ENCODE measurements around the gene CATSPERZ. TPM values are rescaled to one million over a fixed set of nuclear protein-coding genes. Genes with fewer than 3 reads are reported as not detected.

Gene CATSPERZ
- total RNA-seq, 1 donor from 2014 or later, result not detected

GRCh38 chr11:64259533-64260067, 40.6 kb upstream of the CATSPERZ start:
- peaks cover 38% of the 10 kb centered on the region for H3K36me3 Mint-ChIP-seq (ENCODE audit: low read depth)
- intact Hi-C loops (cut with micrococcal nuclease), result no loop called here
- DNase-seq, result no peak
- H3K9me3 Mint-ChIP-seq, result no peaks in the 10 kb centered on the region
- H3K4me1 Mint-ChIP-seq, result peaks cover 12% of the 10 kb centered on the region
- no peak overlapping the region for H3K27ac Mint-ChIP-seq
- H3K4me3 Mint-ChIP-seq, result no peak overlapping the region
- H3K27me3 Mint-ChIP-seq, result no peaks in the 10 kb centered on the region

DNA sequence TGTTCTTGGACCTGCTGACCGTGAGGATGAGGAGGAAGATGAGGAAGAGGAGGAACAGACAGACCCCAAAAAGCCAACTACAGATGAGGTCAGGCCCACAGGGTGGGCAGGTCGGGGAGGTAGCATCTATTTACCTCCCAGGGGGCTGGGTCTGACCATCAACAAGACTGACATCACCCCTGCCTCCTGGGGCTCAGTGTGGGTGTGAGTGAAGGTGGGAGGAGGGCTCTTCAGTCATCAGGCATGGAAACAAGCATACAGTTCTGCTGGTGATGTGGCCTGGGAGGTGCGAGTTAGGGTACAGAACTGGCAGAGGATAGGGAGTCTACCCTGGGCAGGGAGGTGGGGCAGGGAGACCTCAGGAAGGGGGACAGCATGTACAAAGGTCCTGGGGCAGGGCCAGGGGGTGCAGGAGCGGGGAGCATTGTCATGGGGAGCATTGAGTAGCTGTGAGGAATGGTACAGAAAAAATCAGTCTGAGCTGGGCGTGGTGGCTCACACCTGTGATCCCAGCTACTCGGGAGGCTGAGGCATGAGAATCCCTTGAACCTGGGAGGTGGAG, 39.9 kb upstream of the CATSPERZ start:
- DNase-seq, result no peak
- peaks cover 35% of the 10 kb centered on the region for H3K36me3 Mint-ChIP-seq (ENCODE audit: low read depth)
- intact Hi-C loops (cut with micrococcal nuclease), result no loop called here
- no peak overlapping the region for H3K4me3 Mint-ChIP-seq
- peaks cover 12% of the 10 kb centered on the region for H3K4me1 Mint-ChIP-seq
- no peaks in the 10 kb centered on the region for H3K9me3 Mint-ChIP-seq
- H3K27me3 Mint-ChIP-seq, result no peaks in the 10 kb centered on the region
- peak overlapping the region; percentile 48 for H3K27ac Mint-ChIP-seq

DNA sequence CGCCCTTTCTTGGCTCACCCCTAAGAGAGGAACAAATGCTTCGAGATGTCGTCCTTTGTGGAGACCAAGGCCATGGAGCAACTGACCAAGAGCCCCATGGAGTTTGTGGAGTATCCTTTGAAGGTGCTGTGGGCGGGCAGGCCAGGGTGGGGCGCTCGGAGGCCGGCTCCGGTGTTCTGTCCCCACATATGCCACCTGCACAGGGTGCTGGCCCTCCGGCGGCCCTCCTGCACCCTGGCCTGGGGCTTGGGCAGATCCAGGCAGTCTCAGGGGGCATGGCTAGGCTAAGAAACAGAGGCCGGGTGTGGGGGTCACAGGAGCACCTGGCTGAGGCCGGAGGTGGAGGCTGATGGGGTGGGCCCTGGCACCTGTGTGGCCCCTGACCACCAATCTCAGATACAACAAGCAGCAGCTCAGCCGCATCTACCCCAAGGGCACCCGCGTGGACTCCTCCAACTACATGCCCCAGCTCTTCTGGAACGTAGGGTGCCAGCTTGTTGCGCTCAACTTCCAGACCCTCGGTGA, 38.5 kb upstream of the CATSPERZ start:
- Mint-ChIP-seq H3K27me3 (no peaks in the 10 kb centered on the region), H3K36me3 (ENCODE audit: low read depth) (peaks cover 34% of the 10 kb centered on the region), H3K27ac (no peak overlapping the region), H3K4me3 (no peak overlapping the region), H3K4me1 (peaks cover 12% of the 10 kb centered on the region), H3K9me3 (no peaks in the 10 kb centered on the region)
- intact Hi-C loops (cut with micrococcal nuclease), result no loop called here
- no peak for DNase-seq

GRCh38 chr11:64262271-64263002, 37.7 kb upstream of the CATSPERZ start:
- Mint-ChIP-seq H3K4me3 (no peak overlapping the region), H3K4me1 (peaks cover 12% of the 10 kb centered on the region), H3K36me3 (ENCODE audit: low read depth) (peaks cover 33% of the 10 kb centered on the region), H3K27me3 (no peaks in the 10 kb centered on the region), H3K9me3 (no peaks in the 10 kb centered on the region), H3K27ac (no peak overlapping the region)
- DNase-seq, result no peak
- intact Hi-C loops (cut with micrococcal nuclease), result no loop called here

DNA sequence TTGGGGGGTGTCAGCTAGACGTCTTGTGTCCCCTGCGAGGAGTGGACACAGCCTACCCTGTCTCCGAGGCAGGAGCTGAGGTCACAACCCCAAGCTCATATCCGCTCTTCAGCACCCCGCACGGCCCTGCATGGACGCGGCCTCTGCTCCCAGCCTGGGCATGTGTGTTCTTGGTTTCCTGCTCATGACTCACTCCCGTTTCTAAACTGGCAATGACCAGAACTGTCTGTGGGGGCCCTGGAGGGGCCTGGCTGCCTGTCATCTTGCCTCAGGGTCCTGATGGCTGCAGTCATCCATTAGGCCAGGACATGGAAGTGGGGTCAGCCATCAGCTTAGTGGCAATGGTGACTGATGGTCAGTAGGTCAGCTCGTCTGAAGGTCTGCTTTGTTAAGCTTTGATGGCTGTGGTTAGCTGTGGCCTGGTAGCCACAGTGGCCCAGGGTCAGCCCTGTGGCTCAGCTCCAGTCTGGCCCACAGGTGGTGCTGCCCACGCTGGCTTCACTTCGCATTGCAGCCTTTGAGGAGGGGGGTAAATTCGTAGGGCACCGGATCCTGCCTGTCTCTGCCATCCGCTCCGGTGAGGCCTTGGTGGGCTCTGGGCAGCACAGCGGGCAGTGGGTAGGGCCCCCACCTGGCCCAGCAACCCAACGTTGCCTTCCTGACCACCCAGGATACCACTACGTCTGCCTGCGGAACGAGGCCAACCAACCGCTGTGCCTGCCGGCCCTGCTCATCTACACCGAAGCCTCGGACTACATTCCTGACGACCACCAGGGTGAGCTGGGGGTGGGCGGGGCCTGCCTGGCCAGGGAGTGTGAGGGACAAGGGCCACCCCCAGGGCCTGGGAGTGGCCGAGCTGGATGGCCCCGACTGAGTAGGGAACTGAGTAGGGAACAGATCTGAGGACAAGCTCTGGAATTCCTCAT, 36.9 kb upstream of the CATSPERZ start:
- no peak for DNase-seq
- intact Hi-C loops (cut with micrococcal nuclease), result no loop called here
- Mint-ChIP-seq H3K27ac (no peak overlapping the region), H3K4me3 (no peak overlapping the region), H3K27me3 (no peaks in the 10 kb centered on the region), H3K36me3 (ENCODE audit: low read depth) (peaks cover 28% of the 10 kb centered on the region), H3K4me1 (peaks cover 18% of the 10 kb centered on the region), H3K9me3 (no peaks in the 10 kb centered on the region)

DNA sequence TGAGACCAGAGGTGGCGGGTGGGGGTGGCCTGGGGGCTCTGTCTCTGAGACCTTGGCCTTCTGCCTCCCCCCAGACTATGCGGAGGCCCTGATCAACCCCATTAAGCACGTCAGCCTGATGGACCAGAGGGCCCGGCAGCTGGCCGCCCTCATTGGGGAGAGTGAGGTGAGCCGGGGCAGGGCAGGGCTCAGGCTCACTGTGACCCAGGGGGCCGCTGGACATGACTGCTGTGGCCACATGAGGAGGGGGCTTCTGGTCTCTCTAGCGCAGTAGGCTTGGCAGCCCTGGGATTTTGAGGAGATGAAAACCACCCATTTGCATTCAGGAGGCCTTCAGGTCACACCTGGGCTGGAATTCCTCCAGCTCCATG, 36.2 kb upstream of the CATSPERZ start:
- H3K4me1 Mint-ChIP-seq, result peaks cover 24% of the 10 kb centered on the region
- intact Hi-C loops (cut with micrococcal nuclease), result no loop called here
- H3K27me3 Mint-ChIP-seq, result no peaks in the 10 kb centered on the region
- no peaks in the 10 kb centered on the region for H3K9me3 Mint-ChIP-seq
- no peak for DNase-seq
- peaks cover 27% of the 10 kb centered on the region for H3K36me3 Mint-ChIP-seq (ENCODE audit: low read depth)
- no peak overlapping the region for H3K4me3 Mint-ChIP-seq
- no peak overlapping the region for H3K27ac Mint-ChIP-seq

- no peaks in the 10 kb centered on the region for H3K9me3 Mint-ChIP-seq
- intact Hi-C loops (cut with micrococcal nuclease), result no loop called here
- no peak for DNase-seq
- peaks cover 25% of the 10 kb centered on the region for H3K4me1 Mint-ChIP-seq
- H3K36me3 Mint-ChIP-seq (ENCODE audit: low read depth), result peaks cover 26% of the 10 kb centered on the region
- no peak overlapping the region for H3K27ac Mint-ChIP-seq
- no peak overlapping the region for H3K4me3 Mint-ChIP-seq
- H3K27me3 Mint-ChIP-seq, result no peaks in the 10 kb centered on the region
Measured at GRCh38 chr11:64264371-64264852, 35.7 kb upstream of the CATSPERZ start.

DNA sequence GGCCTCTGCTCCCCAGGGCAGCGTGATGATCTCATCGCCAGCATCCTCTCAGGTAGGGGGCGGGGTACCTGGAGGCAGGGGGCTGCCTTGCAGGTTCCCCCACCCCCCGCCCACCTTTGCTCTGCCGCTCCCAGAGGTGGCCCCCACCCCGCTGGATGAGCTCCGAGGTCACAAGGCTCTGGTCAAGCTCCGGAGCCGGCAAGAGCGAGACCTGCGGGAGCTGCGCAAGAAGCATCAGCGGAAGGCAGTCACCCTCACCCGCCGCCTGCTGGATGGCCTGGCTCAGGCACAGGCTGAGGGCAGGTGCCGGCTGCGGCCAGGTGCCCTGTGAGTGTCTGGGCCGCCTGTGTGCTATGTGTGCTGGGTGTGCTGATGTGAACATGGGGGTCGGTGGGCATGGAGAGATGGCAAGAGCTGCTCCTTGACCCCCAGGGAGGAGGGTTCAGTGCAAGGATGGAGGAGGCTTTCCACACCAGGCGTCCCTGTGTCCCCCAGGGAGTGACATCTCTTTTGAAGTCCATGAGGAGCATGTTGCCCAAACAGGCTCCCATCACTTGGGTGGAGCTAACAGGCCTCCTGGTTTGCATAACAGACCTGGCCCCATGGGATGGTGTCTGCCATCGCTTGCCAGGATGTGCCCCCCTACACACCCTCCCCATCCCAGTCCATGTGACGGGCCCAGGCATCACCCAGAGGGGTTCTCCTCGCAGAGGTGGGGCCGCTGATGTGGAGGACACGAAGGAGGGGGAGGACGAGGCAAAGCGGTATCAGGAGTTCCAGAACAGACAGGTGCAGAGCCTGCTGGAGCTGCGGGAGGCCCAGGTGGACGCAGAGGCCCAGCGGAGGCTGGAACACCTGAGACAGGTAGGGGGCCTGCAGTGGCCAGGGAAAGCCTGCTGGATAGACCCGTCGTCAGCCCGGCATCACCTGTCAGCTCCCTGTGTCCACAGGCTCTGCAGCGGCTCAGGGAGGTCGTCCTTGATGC, 34.7 kb upstream of the CATSPERZ start:
- intact Hi-C loops (cut with micrococcal nuclease), result no loop called here
- H3K9me3 Mint-ChIP-seq, result no peaks in the 10 kb centered on the region
- peaks cover 22% of the 10 kb centered on the region for H3K36me3 Mint-ChIP-seq (ENCODE audit: low read depth)
- DNase-seq, result no peak
- peaks cover 19% of the 10 kb centered on the region for H3K4me1 Mint-ChIP-seq
- H3K27ac Mint-ChIP-seq, result no peak overlapping the region
- H3K27me3 Mint-ChIP-seq, result no peaks in the 10 kb centered on the region
- H3K4me3 Mint-ChIP-seq, result no peak overlapping the region

GRCh38 chr11:64266339-64266738, 33.8 kb upstream of the CATSPERZ start:
- intact Hi-C loops (cut with micrococcal nuclease), result no loop called here
- peaks cover 22% of the 10 kb centered on the region for H3K36me3 Mint-ChIP-seq (ENCODE audit: low read depth)
- H3K4me3 Mint-ChIP-seq, result no peak overlapping the region
- H3K4me1 Mint-ChIP-seq, result peaks cover 19% of the 10 kb centered on the region
- H3K27me3 Mint-ChIP-seq, result no peaks in the 10 kb centered on the region
- H3K9me3 Mint-ChIP-seq, result no peaks in the 10 kb centered on the region
- no peak for DNase-seq
- H3K27ac Mint-ChIP-seq, result peak overlapping the region; percentile 34

- no peak for DNase-seq
- H3K9me3 Mint-ChIP-seq, result no peaks in the 10 kb centered on the region
- intact Hi-C loops (cut with micrococcal nuclease), result no loop called here
- H3K27ac Mint-ChIP-seq, result peak overlapping the region; percentile 81
- H3K4me3 Mint-ChIP-seq, result peak overlapping the region; percentile 35
- peaks cover 26% of the 10 kb centered on the region for H3K4me1 Mint-ChIP-seq
- H3K36me3 Mint-ChIP-seq (ENCODE audit: low read depth), result peaks cover 19% of the 10 kb centered on the region
- H3K27me3 Mint-ChIP-seq, result no peaks in the 10 kb centered on the region
Measured at GRCh38 chr11:64267207-64267945, 32.8 kb upstream of the CATSPERZ start.

DNA sequence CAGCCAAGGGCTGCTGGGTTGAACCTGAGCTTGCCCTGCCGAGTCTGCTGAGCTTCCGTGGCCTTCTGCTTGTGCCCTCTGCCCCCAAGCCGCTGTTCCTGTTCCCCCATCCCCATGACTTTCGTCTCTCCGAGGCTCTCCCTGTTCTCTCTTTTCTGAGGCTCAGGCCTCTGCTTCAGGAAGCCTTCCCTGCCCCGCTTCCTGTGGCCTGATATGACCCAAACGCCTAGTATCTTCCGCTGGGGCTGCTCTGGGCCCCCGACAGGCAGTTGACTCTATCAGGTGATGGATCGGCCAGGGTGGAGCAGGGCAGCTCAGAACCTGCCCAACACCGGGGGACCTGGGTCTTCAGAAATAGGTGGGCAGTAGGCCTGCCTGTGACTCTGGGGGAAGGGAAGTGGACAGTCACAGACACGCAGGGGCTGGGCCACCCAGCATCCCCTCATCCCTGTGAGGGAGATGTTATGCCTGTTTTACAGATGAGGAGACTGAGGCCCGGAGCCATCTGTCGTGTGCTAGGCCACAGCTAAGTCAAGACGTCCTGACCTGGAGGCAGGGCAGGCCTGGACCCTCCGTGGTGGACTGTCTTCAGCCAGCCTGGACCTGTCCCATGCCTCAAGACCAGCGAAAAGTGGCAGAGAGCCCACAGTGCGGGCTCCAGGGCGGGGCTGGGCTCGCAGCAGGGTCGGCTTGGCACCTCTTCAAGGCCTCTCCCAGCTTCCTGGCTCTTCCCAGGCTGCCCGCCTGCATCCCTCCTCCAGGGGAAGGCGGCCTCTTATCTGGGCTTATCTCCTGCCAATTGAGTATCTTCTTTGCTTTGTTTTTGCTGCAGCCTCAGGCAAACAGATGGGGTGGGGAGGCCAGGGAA, 31.9 kb upstream of the CATSPERZ start:
- no peak for DNase-seq
- H3K4me1 Mint-ChIP-seq, result peaks cover 26% of the 10 kb centered on the region
- no peaks in the 10 kb centered on the region for H3K27me3 Mint-ChIP-seq
- H3K4me3 Mint-ChIP-seq, result peak overlapping the region; percentile 96
- H3K9me3 Mint-ChIP-seq, result no peaks in the 10 kb centered on the region
- peaks cover 14% of the 10 kb centered on the region for H3K36me3 Mint-ChIP-seq (ENCODE audit: low read depth)
- H3K27ac Mint-ChIP-seq, result peak overlapping the region; percentile 99
- intact Hi-C loops (cut with micrococcal nuclease), result loop anchor here (1.0 kb wide), 1 partner anchor 17 kb away; the partner anchor contains the start of gene PLCB3
